Measurements from ENCODE around the gene HJV. TPM values are rescaled to one million over a fixed set of nuclear protein-coding genes. Genes with fewer than 3 reads are reported as not detected.
"Not testable (repeated sequence)": the region's sequence is repeated elsewhere in the genome, so short reads cannot be mapped to it uniquely, and the experiment has no call there.

HJV gene
- total RNA-seq, 2 donors from 2014 or later: not detected

GRCh38 chr1:146032631-146033219 is 11.2 kb upstream of the HJV start:
- H3K27ac Mint-ChIP-seq: no peak overlapping the region
- no peak overlapping the region for H3K4me3 Mint-ChIP-seq
- H3K27me3 Mint-ChIP-seq: peaks cover 4% of the 10 kb centered on the region
- no peak for ATAC-seq (replicated peaks)
- peaks cover 21% of the 10 kb centered on the region for H3K4me1 Mint-ChIP-seq
- no peaks in the 10 kb centered on the region for H3K9me3 Mint-ChIP-seq
- H3K36me3 Mint-ChIP-seq (ENCODE audit: low read depth): peaks cover 27% of the 10 kb centered on the region

- Mint-ChIP-seq H3K4me1 (peaks cover 9% of the 10 kb centered on the region), H3K4me3 (no peak overlapping the region), H3K36me3 (ENCODE audit: low read depth) (peaks cover 14% of the 10 kb centered on the region), H3K27me3 (peaks cover 4% of the 10 kb centered on the region), H3K9me3 (no peaks in the 10 kb centered on the region), H3K27ac (no peak overlapping the region)
- no peak for ATAC-seq (replicated peaks)
Observed at GRCh38 chr1:146031476-146031875, 9.9 kb upstream of the HJV start.

GRCh38 chr1:146029117-146029516 is 7.6 kb upstream of the HJV start:
- ATAC-seq (replicated peaks): no peak
- Mint-ChIP-seq H3K4me1 (no peaks in the 10 kb centered on the region), H3K27ac (no peak overlapping the region), H3K27me3 (peaks cover 7% of the 10 kb centered on the region), H3K36me3 (ENCODE audit: low read depth) (no peaks in the 10 kb centered on the region), H3K4me3 (no peak overlapping the region), H3K9me3 (no peaks in the 10 kb centered on the region)

- not testable (repeated sequence) for H3K9me3 Mint-ChIP-seq; H3K27ac Mint-ChIP-seq; ATAC-seq (replicated peaks); H3K4me1 Mint-ChIP-seq; H3K36me3 Mint-ChIP-seq (ENCODE audit: low read depth); H3K4me3 Mint-ChIP-seq
- H3K27me3 Mint-ChIP-seq: peaks cover 15% of the 10 kb centered on the region
Observed at GRCh38 chr1:146026650-146027049, 5.1 kb upstream of the HJV start.

GRCh38 chr1:146025787-146026495 is 4.4 kb upstream of the HJV start:
- H3K27ac Mint-ChIP-seq; H3K4me1 Mint-ChIP-seq; H3K36me3 Mint-ChIP-seq (ENCODE audit: low read depth); H3K4me3 Mint-ChIP-seq; H3K9me3 Mint-ChIP-seq; ATAC-seq (replicated peaks): not testable (repeated sequence)
- peaks cover 20% of the 10 kb centered on the region for H3K27me3 Mint-ChIP-seq

- Mint-ChIP-seq H3K4me3 (no peak overlapping the region), H3K9me3 (no peaks in the 10 kb centered on the region), H3K36me3 (ENCODE audit: low read depth) (no peaks in the 10 kb centered on the region), H3K4me1 (no peaks in the 10 kb centered on the region), H3K27me3 (peaks cover 43% of the 10 kb centered on the region), H3K27ac (no peak overlapping the region)
- no peak for ATAC-seq (replicated peaks)
Observed at GRCh38 chr1:146022403-146023127, 1.0 kb upstream of the HJV start.

GRCh38 chr1:146021050-146021445 is 487 bp downstream of the HJV start:
- H3K27me3 Mint-ChIP-seq: peaks cover 44% of the 10 kb centered on the region
- no peak overlapping the region for H3K4me3 Mint-ChIP-seq
- no peaks in the 10 kb centered on the region for H3K4me1 Mint-ChIP-seq
- ATAC-seq (replicated peaks): no peak
- no peak overlapping the region for H3K27ac Mint-ChIP-seq
- H3K9me3 Mint-ChIP-seq: no peaks in the 10 kb centered on the region
- H3K36me3 Mint-ChIP-seq (ENCODE audit: low read depth): no peaks in the 10 kb centered on the region

- H3K36me3 Mint-ChIP-seq (ENCODE audit: low read depth): no peaks in the 10 kb centered on the region
- H3K4me3 Mint-ChIP-seq: peak overlapping the region; percentile 30
- H3K27ac Mint-ChIP-seq: no peak overlapping the region
- H3K27me3 Mint-ChIP-seq: peaks cover 48% of the 10 kb centered on the region
- H3K4me1 Mint-ChIP-seq: no peaks in the 10 kb centered on the region
- no peak for ATAC-seq (replicated peaks)
- H3K9me3 Mint-ChIP-seq: no peaks in the 10 kb centered on the region
Observed at GRCh38 chr1:146020058-146021049, 1.2 kb downstream of the HJV start.

GRCh38 chr1:146019231-146020057 is 2.1 kb downstream of the HJV start:
- Mint-ChIP-seq H3K4me3 (peak overlapping the region; percentile 30), H3K27me3 (peaks cover 45% of the 10 kb centered on the region)

GRCh38 chr1:146016891-146017290 is 4.6 kb downstream of the HJV start:
- Mint-ChIP-seq H3K36me3 (ENCODE audit: low read depth) (no peaks in the 10 kb centered on the region), H3K27ac (no peak overlapping the region), H3K4me3 (no peak overlapping the region), H3K27me3 (peaks cover 37% of the 10 kb centered on the region), H3K9me3 (no peaks in the 10 kb centered on the region), H3K4me1 (peaks cover 5% of the 10 kb centered on the region)
- no peak for ATAC-seq (replicated peaks)

More at GRCh38 chr1:146019231-146020057, 2.1 kb downstream of the HJV start:
- H3K36me3 Mint-ChIP-seq (ENCODE audit: low read depth): no peaks in the 10 kb centered on the region
- no peaks in the 10 kb centered on the region for H3K4me1 Mint-ChIP-seq
- no peak for ATAC-seq (replicated peaks)
- H3K27ac Mint-ChIP-seq: no peak overlapping the region
- no peaks in the 10 kb centered on the region for H3K9me3 Mint-ChIP-seq

GRCh38 chr1:146013559-146013922 is 8.0 kb downstream of the HJV start:
- ATAC-seq (replicated peaks): no peak
- no peaks in the 10 kb centered on the region for H3K36me3 Mint-ChIP-seq (ENCODE audit: low read depth)
- peaks cover 5% of the 10 kb centered on the region for H3K4me1 Mint-ChIP-seq
- H3K9me3 Mint-ChIP-seq: no peaks in the 10 kb centered on the region
- peaks cover 14% of the 10 kb centered on the region for H3K27me3 Mint-ChIP-seq
- H3K4me3 Mint-ChIP-seq: no peak overlapping the region
- no peak overlapping the region for H3K27ac Mint-ChIP-seq

- no peaks in the 10 kb centered on the region for H3K36me3 Mint-ChIP-seq (ENCODE audit: low read depth)
- H3K4me1 Mint-ChIP-seq: peaks cover 5% of the 10 kb centered on the region
- H3K27me3 Mint-ChIP-seq: peaks cover 8% of the 10 kb centered on the region
- H3K4me3 Mint-ChIP-seq: peak overlapping the region; percentile 16
- ATAC-seq (replicated peaks): peak; percentile 93
- H3K9me3 Mint-ChIP-seq: no peaks in the 10 kb centered on the region
- H3K27ac Mint-ChIP-seq: no peak overlapping the region
Observed at GRCh38 chr1:146012703-146013558, 8.6 kb downstream of the HJV start.

Data from activated T-helper 17 cell treated with anti-CD3 and anti-CD28 coated beads, Interleukin-2, amount 50 U/mL, for 72 hours (primary cell).